Activated CD4-positive, alpha-beta T cell treated with anti-CD3 and anti-CD28 coated beads, Interleukin-2, amount 10 ng/mL, durations not matched to agents 24 days and 14 days (primary cell): Measurements from ENCODE around the gene RAG2. TPM values are rescaled to one million over a fixed set of nuclear protein-coding genes. Genes with fewer than 3 reads are reported as not detected.
A peak's percentile ranks its signal among the peaks of the same experiment; 100 is the strongest.

Experiments
- DNase-seq: peaks from one replicate; pipeline ENCODE4 v3.0.0; 2022
- H3K27ac Mint-ChIP-seq: one replicate; pipeline ENCODE4 v1.8.0; 2022; ENCODE audit warnings: mild to moderate bottlenecking, mixed read lengths
- H3K27me3 Mint-ChIP-seq: one replicate; pipeline ENCODE4 v1.8.0; 2022; ENCODE audit warnings: mixed read lengths
- H3K36me3 Mint-ChIP-seq: one replicate; pipeline ENCODE4 v1.8.0; 2022; ENCODE audit warnings: low read depth, mild to moderate bottlenecking, mixed read lengths
- H3K4me1 Mint-ChIP-seq: one replicate; pipeline ENCODE4 v1.8.0; 2021; ENCODE audit warnings: mixed read lengths
- H3K4me3 Mint-ChIP-seq: one replicate; pipeline ENCODE4 v1.8.0; 2022; ENCODE audit warnings: mild to moderate bottlenecking, moderate library complexity, mixed read lengths
- H3K9me3 Mint-ChIP-seq: one replicate; pipeline ENCODE4 v1.8.0; 2021; ENCODE audit warnings: mixed read lengths
- intact Hi-C: fragments of 100-400 bp; cut with micrococcal nuclease; formaldehyde crosslinking; loops from one replicate; pipeline ENCODE4 v1.15.1; 2023
- total RNA-seq: library from RNA; stranded (reverse); gene quantifications from 2 replicates; pipeline ENCODE4 v1.2.3, GENCODE V29; 2022

Gene RAG2
- total RNA-seq, 1 donor from 2014 or later = not detected

DNA sequence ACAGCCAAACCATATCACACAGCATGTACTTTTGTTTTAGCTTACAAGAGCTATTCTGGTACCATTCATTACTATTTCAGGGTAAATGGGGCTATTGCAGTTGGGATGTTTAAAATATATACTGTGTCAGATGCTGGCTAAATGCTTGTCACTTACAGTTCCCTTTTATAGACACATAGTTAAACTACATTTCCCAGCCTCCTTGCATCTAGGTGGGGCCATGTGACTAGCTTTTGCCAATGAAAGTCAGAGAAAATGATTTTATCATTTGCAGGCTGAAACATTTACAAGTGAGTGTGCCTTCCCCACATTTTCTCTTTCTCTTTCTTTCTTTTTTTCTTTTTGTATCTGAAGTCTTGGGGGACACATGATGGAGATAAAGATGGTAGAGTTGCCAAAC lies 11.5 kb downstream of the RAG2 start:
- peaks cover 20% of the 10 kb centered on the region for H3K27me3 Mint-ChIP-seq
- intact Hi-C loops = no loop called here
- H3K4me1 Mint-ChIP-seq = no peaks in the 10 kb centered on the region
- DNase-seq = no peak
- H3K4me3 Mint-ChIP-seq = no peak overlapping the region
- peaks cover 4% of the 10 kb centered on the region for H3K9me3 Mint-ChIP-seq
- no peaks in the 10 kb centered on the region for H3K36me3 Mint-ChIP-seq
- no peak overlapping the region for H3K27ac Mint-ChIP-seq

DNA sequence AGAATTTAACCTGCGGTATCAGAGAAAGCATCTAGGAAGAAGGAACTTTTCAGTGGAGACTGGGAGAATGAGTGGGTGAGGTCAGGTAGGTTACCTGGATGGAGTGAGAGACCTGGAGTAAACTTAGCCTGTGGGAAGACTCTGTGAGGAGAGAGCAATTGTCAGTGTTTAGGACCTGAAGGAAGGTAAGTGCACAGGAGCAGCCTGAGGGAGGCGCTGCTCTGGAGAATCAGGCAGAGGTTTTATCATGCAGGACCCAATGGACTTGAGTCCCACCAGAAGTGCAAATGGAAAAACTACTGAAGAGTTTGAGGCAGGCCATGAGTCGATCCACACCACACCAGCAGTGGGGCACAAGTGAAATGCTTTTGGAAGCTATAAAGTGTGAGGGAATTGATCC lies 14.4 kb downstream of the RAG2 start:
- H3K27me3 Mint-ChIP-seq = peaks cover 14% of the 10 kb centered on the region
- H3K36me3 Mint-ChIP-seq = no peaks in the 10 kb centered on the region
- peaks cover 9% of the 10 kb centered on the region for H3K9me3 Mint-ChIP-seq
- DNase-seq = no peak
- H3K4me1 Mint-ChIP-seq = no peaks in the 10 kb centered on the region
- no peak overlapping the region for H3K27ac Mint-ChIP-seq
- intact Hi-C loops = no loop called here
- H3K4me3 Mint-ChIP-seq = no peak overlapping the region

DNA sequence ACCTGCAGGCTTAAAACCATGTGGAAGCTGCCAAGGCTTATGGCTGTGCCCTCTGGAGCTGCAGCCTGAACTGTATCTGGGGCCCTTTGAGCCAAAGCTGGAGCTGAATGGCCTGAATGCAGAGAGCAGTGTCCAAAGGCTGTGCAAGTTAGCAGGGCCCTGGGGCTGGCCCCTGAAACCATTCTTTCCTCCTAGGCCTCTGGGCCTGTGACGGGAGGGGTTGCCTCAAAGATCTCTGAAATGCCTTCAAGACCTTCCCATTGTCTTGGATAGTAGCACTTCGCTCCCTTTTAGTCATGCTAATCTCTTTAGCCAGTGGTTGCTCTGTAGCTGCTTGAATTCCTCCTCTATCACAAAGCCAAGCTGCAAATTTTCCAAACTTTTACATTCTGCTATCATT lies 16.5 kb downstream of the RAG2 start:
- intact Hi-C loops = no loop called here
- no peak for DNase-seq
- Mint-ChIP-seq H3K27me3 (peaks cover 18% of the 10 kb centered on the region), H3K27ac (no peak overlapping the region), H3K4me3 (no peak overlapping the region), H3K4me1 (no peaks in the 10 kb centered on the region), H3K36me3 (no peaks in the 10 kb centered on the region), H3K9me3 (peaks cover 9% of the 10 kb centered on the region)

DNA sequence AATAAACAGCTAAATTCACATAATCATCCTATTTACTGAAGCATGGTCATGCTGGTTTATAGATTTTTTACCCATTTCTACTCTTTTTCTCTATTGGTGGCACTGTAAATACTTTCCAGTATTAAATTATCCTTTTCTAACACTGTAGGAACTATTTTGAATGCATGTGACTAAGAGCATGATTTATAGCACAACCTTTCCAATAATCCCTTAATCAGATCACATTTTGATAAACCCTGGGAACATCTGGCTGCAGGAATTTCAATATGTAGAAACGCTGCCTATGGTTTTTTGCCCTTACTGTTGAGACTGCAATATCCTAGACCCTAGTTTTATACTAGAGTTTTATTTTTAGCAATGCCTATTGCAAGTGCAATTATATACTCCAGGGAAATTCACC lies 19.6 kb downstream of the RAG2 start:
- no peak overlapping the region for H3K4me3 Mint-ChIP-seq
- peaks cover 17% of the 10 kb centered on the region for H3K27me3 Mint-ChIP-seq
- no peaks in the 10 kb centered on the region for H3K4me1 Mint-ChIP-seq
- H3K27ac Mint-ChIP-seq = no peak overlapping the region
- intact Hi-C loops = no loop called here
- peaks cover 9% of the 10 kb centered on the region for H3K9me3 Mint-ChIP-seq
- DNase-seq = no peak
- H3K36me3 Mint-ChIP-seq = no peaks in the 10 kb centered on the region

DNA sequence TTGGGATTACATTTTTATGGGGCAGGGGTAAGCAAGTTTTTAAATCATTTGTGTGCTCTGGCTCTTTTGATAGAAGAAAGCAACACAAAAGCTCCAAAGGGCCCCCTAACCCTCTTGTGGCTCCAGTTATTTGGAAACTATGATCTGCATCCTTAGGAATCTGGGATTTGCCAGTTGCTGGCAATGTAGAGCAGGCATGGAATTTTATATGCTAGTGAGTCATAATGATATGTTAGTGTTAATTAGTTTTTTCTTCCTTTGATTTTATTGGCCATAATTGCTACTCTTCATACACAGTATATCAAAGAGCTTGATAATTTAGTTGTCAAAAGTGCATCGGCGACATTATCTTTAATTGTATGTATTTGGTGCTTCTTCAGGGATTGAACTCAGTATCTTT lies 20.2 kb downstream of the RAG2 start:
- Mint-ChIP-seq H3K4me3 (no peak overlapping the region), H3K4me1 (no peaks in the 10 kb centered on the region), H3K36me3 (no peaks in the 10 kb centered on the region), H3K9me3 (peaks cover 9% of the 10 kb centered on the region), H3K27me3 (peaks cover 17% of the 10 kb centered on the region), H3K27ac (no peak overlapping the region)
- no peak for DNase-seq
- intact Hi-C loops = no loop called here

DNA sequence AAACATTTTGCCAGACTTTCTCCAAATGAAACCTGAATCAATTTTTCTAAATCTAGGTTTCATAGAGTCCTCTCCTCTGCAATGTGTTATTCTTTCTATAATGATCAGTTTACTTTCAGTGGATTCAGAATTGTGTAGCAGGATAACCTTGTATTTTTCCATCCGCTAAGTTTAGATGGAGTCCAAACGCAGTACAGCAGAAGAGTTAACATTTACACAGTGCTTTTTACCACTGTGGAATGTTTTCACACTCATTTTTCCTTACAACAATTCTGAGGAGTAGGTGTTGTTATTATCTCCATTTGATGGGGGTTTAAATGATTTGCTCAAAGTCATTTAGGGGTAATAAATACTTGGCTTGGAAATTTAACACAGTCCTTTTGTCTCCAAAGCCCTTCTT lies 20.7 kb downstream of the RAG2 start:
- Mint-ChIP-seq H3K36me3 (no peaks in the 10 kb centered on the region), H3K27ac (no peak overlapping the region), H3K27me3 (peaks cover 22% of the 10 kb centered on the region), H3K9me3 (peaks cover 9% of the 10 kb centered on the region), H3K4me3 (no peak overlapping the region), H3K4me1 (no peaks in the 10 kb centered on the region)
- intact Hi-C loops = no loop called here
- no peak for DNase-seq

DNA sequence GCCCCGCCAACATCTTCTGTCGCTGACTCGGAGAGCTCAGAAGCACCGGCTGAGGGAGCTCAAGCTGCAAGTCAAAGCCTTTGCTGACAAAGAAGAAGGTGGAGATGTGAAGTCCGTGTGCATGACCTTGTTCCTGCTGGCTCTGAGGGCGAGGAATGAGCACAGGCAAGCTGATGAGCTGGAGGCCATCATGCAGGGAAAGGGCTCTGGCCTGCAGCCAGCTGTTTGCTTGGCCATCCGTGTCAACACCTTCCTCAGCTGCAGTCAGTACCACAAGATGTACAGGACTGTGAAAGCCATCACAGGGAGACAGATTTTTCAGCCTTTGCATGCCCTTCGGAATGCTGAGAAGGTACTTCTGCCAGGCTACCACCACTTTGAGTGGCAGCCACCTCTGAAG lies 23.6 kb downstream of the RAG2 start:
- H3K27me3 Mint-ChIP-seq = peaks cover 39% of the 10 kb centered on the region
- H3K9me3 Mint-ChIP-seq = no peaks in the 10 kb centered on the region
- H3K4me1 Mint-ChIP-seq = no peaks in the 10 kb centered on the region
- intact Hi-C loops = no loop called here
- no peak overlapping the region for H3K27ac Mint-ChIP-seq
- no peaks in the 10 kb centered on the region for H3K36me3 Mint-ChIP-seq
- no peak for DNase-seq
- no peak overlapping the region for H3K4me3 Mint-ChIP-seq

DNA sequence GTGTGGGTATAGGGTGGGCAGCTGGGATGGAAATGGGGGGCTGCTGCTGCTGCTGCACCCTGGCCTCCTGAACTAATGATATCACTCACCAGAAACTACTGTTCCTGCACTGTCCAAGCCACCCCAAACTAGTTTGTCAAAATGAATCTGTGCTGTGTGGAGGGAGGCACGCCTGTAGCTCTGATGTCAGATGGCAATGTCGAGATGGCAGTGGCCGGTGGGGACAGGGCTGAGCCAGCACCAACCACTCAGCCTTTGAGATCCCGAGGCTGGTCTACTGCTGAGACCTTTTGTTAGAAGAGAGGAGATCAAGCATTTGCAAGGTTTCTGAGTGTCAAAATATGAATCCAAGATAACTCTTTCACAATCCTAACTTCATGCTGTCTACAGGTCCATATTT lies 28.9 kb downstream of the RAG2 start:
- intact Hi-C loops = no loop called here
- H3K27ac Mint-ChIP-seq = no peak overlapping the region
- H3K27me3 Mint-ChIP-seq = peaks cover 64% of the 10 kb centered on the region
- no peaks in the 10 kb centered on the region for H3K36me3 Mint-ChIP-seq
- H3K4me3 Mint-ChIP-seq = no peak overlapping the region
- no peak for DNase-seq
- peaks cover 6% of the 10 kb centered on the region for H3K4me1 Mint-ChIP-seq
- no peaks in the 10 kb centered on the region for H3K9me3 Mint-ChIP-seq

DNA sequence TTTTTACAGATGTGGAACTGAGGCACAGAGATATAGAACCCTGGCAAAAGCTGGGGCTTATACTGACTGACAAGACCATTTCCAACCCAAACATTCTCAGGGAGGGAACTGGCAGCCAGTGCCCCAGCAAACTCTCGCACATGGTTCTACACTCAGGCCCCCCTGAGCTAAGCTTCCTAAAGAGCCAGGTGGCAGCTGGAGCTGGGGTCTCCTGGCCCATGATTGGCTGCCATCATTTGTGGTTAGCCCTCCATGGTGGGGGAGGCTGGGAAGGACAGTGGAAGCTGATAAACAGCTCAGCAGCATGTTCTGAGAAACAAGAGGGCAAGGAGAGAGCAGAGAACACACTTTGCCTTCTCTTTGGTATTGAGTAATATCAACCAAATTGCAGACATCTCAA lies 30.3 kb downstream of the RAG2 start, which contains the start of gene RAG1:
TSS of gene RAG1 (plus strand) at position 314 of the 400 bp plus-strand sequence. CDS start 5,298 bp downstream, outside the sequence.
- Mint-ChIP-seq H3K4me1 (peaks cover 6% of the 10 kb centered on the region), H3K36me3 (no peaks in the 10 kb centered on the region), H3K9me3 (no peaks in the 10 kb centered on the region), H3K27ac (no peak within 1 kb of the TSS), H3K27me3 (peaks cover 69% of the 10 kb centered on the region), H3K4me3 (no peak within 1 kb of the TSS)
- intact Hi-C loops = no loop called here
- no peak for DNase-seq

DNA sequence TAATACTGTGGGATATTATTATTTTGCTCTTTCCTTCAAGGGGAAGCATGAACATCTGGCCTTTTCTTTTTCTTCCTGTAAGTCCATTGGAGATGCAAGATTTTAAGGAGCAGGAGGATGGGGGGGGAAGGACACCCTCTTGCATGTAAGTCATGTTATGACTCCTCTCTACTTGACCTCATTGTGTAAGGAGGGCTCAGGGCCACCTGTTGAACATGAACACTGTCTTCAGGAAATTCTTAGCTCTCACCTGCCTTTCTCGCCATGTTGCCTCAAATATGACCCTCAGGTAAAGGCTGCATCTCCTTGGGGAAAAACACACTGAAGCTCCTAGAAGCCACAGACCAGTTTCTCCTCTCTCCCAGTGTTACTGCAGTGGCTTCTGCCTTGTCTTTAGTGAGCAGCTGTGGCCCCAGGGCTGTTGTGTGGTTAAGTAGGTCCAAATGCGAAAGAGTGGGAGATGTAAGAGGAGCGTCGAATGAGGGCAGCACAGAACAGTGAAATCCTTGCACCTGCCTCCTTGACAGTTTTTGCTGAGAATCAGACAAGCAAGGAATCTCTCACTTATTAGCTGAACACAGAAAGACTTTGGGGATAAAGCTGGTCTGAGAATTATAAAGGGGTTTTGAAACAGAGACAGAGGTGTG lies 31.5 kb downstream of the RAG2 start:
- Mint-ChIP-seq H3K4me1 (peaks cover 6% of the 10 kb centered on the region), H3K9me3 (no peaks in the 10 kb centered on the region), H3K4me3 (no peak overlapping the region), H3K27ac (no peak overlapping the region), H3K36me3 (no peaks in the 10 kb centered on the region), H3K27me3 (peaks cover 67% of the 10 kb centered on the region)
- no peak for DNase-seq
- intact Hi-C loops = no loop called here

DNA sequence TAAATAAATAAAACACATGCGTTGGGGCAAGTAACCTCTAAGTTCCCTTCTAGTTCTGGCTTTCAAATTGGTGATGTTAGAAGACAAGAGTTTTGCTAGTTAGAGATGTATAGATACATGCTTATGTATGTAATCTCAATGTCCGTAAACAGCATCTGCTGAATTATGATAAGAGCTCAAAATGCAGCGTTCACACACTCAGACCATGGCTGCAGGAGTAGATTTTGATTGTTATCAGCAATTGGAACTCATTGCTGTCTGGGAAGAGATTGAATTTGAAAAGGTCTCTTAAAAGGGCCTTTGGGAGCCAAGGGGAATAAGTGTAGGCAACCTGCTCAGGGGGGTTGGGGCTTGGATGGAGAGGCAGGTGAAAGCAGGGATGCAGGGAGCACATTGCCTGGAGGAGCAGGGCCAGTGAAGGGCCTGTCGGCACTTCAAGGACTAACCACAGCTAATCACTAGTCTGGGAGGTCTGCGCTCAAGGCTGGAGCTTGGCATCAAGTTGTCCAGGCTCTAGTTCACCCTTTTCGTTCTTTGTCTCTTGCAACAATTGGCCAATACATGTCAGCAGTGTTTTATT lies 32.9 kb downstream of the RAG2 start:
- no peak overlapping the region for H3K4me3 Mint-ChIP-seq
- H3K36me3 Mint-ChIP-seq = no peaks in the 10 kb centered on the region
- peaks cover 6% of the 10 kb centered on the region for H3K4me1 Mint-ChIP-seq
- peaks cover 6% of the 10 kb centered on the region for H3K9me3 Mint-ChIP-seq
- DNase-seq = no peak
- intact Hi-C loops = no loop called here
- no peak overlapping the region for H3K27ac Mint-ChIP-seq
- H3K27me3 Mint-ChIP-seq = peaks cover 57% of the 10 kb centered on the region

DNA sequence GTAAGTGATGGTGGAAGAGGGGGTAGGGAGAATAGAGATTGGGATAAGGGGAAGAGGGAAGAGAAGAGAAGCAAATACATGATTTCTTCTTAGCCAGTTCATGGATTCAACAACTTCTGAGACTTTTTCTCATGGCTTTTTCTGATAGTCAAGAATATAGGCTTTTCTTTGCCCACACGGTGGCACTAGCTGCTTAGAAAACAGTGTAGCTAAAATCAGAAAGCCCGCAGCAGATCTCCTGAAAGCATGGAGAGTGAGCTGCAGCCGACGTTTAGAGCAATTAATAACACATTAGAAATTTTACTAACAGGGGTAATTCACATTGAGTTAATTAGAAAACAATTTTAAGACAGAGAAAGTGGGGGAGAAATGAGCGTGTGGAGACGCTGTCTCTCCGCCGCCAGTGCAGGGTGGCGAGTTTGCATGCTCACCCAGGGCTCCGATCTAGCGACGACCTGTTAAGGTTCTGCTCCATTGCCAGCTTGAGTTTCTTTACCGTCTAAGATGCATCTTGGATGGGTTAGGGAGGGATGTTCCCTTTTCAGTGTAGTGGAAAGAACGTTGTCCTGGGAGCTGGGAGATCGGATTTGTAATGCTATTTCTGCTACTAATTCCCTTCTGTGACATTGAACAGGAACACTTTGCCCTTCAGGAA lies 33.5 kb downstream of the RAG2 start:
- no peak overlapping the region for H3K27ac Mint-ChIP-seq
- H3K9me3 Mint-ChIP-seq = peaks cover 11% of the 10 kb centered on the region
- H3K4me3 Mint-ChIP-seq = peak overlapping the region; percentile 73
- peak; percentile 85 for DNase-seq
- no peaks in the 10 kb centered on the region for H3K36me3 Mint-ChIP-seq
- peaks cover 56% of the 10 kb centered on the region for H3K27me3 Mint-ChIP-seq
- intact Hi-C loops = loop anchor here (1.0 to 5.0 kb wide), 4 partner anchors 58 to 272 kb away; no protein-coding TSS in a partner anchor
- peaks cover 12% of the 10 kb centered on the region for H3K4me1 Mint-ChIP-seq

DNA sequence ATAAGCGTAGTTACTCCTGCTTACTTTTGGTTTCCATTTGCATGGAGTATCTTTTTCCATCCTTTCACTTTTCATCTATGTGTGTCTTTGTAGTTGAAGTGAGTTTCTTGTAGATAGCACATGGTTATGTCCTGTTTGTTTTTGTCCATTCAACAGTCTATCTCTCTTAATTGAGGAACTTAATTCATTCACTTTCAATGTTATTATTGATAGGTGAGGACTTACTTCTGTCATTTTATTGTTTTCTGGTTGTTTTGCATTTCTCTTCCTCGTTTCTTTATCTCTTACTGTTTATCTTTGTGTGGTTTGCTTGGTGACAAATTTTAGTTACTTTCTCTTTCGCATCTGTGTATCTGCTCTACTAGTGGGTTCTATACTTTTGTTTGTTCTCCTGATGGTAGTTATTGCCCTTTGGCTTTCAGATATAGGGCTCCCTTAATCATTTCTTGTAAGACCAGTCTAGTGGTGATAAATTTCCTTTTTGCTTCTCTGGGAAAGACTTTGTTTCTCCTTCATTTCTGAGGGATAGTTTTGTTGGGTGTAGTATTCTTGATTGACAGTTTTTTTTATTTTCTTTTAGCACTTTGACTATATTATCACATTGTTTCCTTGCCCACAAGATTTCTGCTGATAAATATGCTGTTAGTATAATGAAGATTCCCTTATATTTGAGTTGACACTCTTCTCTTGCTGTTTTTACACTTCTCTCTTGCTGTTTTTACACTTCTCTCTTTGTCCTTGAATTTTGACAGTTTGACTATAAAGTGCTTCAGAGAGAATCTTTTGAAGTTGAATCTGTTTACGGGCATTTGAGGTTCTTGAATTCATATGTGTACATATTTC lies 39.2 kb downstream of the RAG2 start:
- H3K36me3 Mint-ChIP-seq = peaks cover 6% of the 10 kb centered on the region
- peak overlapping the region; percentile 84 for H3K27ac Mint-ChIP-seq
- peaks cover 22% of the 10 kb centered on the region for H3K4me1 Mint-ChIP-seq
- intact Hi-C loops = loop anchor here (5.0 kb wide), 2 partner anchors 51 to 206 kb away; no protein-coding TSS in a partner anchor
- DNase-seq = no peak
- H3K4me3 Mint-ChIP-seq = peak overlapping the region; percentile 60
- peaks cover 15% of the 10 kb centered on the region for H3K9me3 Mint-ChIP-seq
- H3K27me3 Mint-ChIP-seq = peaks cover 17% of the 10 kb centered on the region
